Activated naive CD4-positive, alpha-beta T cell treated with anti-CD3 and anti-CD28 coated beads, Interleukin-2, amount 10 ng/mL, durations not matched to agents 7 days and 5 days (primary cell): ENCODE results near the gene NDUFS2.
"Not testable (repeated sequence)": the region's sequence is repeated elsewhere in the genome, so short reads cannot be mapped to it uniquely, and the experiment has no call there.

Experiments used
- CTCF ChIA-PET: fragments of 350-600 bp; sonication (Branson Sonifier 250); formaldehyde crosslinking; loops from one replicate; lab custom pipeline; 2021; ENCODE audit warnings: antibody characterized with exemption; lab: Charles Lee
- DNase-seq: peaks from one replicate; pipeline ENCODE4 v3.0.0-alpha.2; 2020
- H3K27ac Mint-ChIP-seq: one replicate; pipeline ENCODE4 v1.8.0; 2021; ENCODE audit warnings: mild to moderate bottlenecking, moderate library complexity, mixed read lengths
- H3K27me3 Mint-ChIP-seq: one replicate; pipeline ENCODE4 v1.8.0; 2021; ENCODE audit warnings: mild to moderate bottlenecking, mixed read lengths
- H3K36me3 Mint-ChIP-seq: one replicate; pipeline ENCODE4 v1.8.0; 2021; ENCODE audit warnings: mixed read lengths
- H3K4me1 Mint-ChIP-seq: one replicate; pipeline ENCODE4 v1.8.0; 2021; ENCODE audit warnings: mixed read lengths
- H3K4me3 Mint-ChIP-seq: one replicate; pipeline ENCODE4 v1.8.0; 2021; ENCODE audit warnings: mild to moderate bottlenecking, moderate library complexity, mixed read lengths
- H3K9me3 Mint-ChIP-seq: one replicate; pipeline ENCODE4 v1.8.0; 2021; ENCODE audit warnings: mixed read lengths

NDUFS2 gene

GRCh38 chr1:161238039-161238473 lies 35.9 kb downstream of the NDUFS2 start, which contains the start of gene NR1I3:
Gene NR1I3, minus strand, starts transcription at chr1:161238203. Its CDS starts 1,638 bp downstream, at chr1:161236565.
- Mint-ChIP-seq H3K9me3 (no peaks in the 10 kb centered on the region), H3K27me3 (peaks cover 38% of the 10 kb centered on the region), H3K27ac (no peak within 1 kb of the TSS), H3K4me3 (no peak within 1 kb of the TSS), H3K4me1 (no peaks in the 10 kb centered on the region), H3K36me3 (no peaks in the 10 kb centered on the region)
- CTCF ChIA-PET = no interaction called here
- DNase-seq = no peak

- no peak overlapping the region for H3K4me3 Mint-ChIP-seq
- H3K27ac Mint-ChIP-seq = no peak overlapping the region
- H3K9me3 Mint-ChIP-seq = no peaks in the 10 kb centered on the region
- no peaks in the 10 kb centered on the region for H3K4me1 Mint-ChIP-seq
- H3K27me3 Mint-ChIP-seq = peaks cover 26% of the 10 kb centered on the region
- CTCF ChIA-PET = interaction anchor here (1.7 kb wide), 1 partner anchor 14 kb away, joined by 4 read pairs; no protein-coding TSS in a partner anchor
- H3K36me3 Mint-ChIP-seq = no peaks in the 10 kb centered on the region
- no peak for DNase-seq
Measured at GRCh38 chr1:161241682-161242081, 39.5 kb downstream of the NDUFS2 start.

DNA sequence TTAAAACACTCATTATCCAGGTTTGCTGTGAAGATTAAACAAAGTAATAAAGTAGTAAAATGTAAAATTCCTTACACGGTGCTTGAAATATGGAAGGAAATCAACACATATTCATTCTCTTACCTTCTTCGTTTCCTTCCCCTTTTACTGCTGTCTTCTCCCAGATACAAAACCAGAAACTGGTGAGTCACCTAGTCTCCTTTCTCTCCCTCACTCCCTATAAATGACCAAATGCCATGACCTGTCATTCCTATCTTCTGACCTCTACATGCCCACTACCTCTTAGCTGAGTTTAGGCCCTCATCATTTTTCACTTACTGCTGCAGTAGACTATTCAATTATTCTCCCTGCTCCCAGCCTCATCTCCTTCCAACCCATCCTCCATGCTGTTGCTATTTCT lies 40.1 kb downstream of the NDUFS2 start:
- H3K4me3 Mint-ChIP-seq = no peak overlapping the region
- no peak overlapping the region for H3K27ac Mint-ChIP-seq
- CTCF ChIA-PET = interaction anchor here (1.7 kb wide), 1 partner anchor 14 kb away, joined by 4 read pairs; no protein-coding TSS in a partner anchor
- peaks cover 25% of the 10 kb centered on the region for H3K27me3 Mint-ChIP-seq
- no peak for DNase-seq
- no peaks in the 10 kb centered on the region for H3K36me3 Mint-ChIP-seq
- no peaks in the 10 kb centered on the region for H3K9me3 Mint-ChIP-seq
- H3K4me1 Mint-ChIP-seq = no peaks in the 10 kb centered on the region

DNA sequence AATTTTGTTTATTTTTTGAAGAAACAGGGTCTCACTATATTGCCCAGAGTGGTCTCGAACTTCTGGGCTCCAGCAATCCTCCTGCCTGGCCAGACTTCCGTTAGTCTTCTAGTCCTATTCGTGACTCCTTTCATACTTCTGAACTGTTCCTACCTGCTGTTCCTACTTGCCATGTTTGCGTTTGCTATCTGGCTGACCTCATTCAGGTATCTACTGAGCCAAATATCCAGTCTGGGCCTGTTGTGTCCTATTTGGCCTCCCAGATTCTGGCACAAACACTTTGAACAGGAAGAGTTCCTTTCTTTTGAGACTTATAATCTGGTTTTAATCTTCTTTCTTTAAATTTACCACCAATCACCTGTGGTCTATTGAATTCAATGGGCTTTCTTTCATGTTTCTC lies 42.7 kb downstream of the NDUFS2 start:
- H3K27me3 Mint-ChIP-seq = peaks cover 12% of the 10 kb centered on the region
- no peaks in the 10 kb centered on the region for H3K4me1 Mint-ChIP-seq
- CTCF ChIA-PET = no interaction called here
- no peaks in the 10 kb centered on the region for H3K36me3 Mint-ChIP-seq
- DNase-seq = no peak
- no peak overlapping the region for H3K27ac Mint-ChIP-seq
- no peak overlapping the region for H3K4me3 Mint-ChIP-seq
- H3K9me3 Mint-ChIP-seq = no peaks in the 10 kb centered on the region

DNA sequence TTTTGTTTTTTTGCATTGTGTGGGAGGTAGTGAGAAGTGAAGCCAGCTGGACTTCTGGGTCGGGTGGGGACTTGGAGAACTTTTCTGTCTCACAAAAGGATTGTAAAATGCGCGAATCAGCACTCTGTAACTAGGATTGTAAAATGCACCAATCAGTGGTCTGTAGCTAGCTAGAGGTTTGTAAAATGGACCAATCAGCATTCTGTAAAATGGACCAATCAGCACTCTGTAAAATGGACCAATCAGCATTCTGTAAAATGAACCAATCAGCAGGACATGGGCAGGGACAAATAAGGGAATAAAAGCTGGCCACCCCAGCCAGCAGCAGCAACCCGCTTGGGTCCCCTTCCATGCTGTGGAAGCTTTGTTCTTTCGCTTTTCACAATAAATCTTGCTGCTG lies 47.9 kb downstream of the NDUFS2 start:
- H3K36me3 Mint-ChIP-seq, H3K27me3 Mint-ChIP-seq: not testable (repeated sequence)
- CTCF ChIA-PET = interaction anchor here (1.9 kb wide), 1 partner anchor 41 kb away, joined by 7 read pairs; no protein-coding TSS in a partner anchor

GRCh38 chr1:161250829-161251228 lies 48.7 kb downstream of the NDUFS2 start:
- DNase-seq = no peak
- H3K27ac Mint-ChIP-seq = no peak overlapping the region
- CTCF ChIA-PET = interaction anchor here (1.9 kb wide), 1 partner anchor 41 kb away, joined by 7 read pairs; no protein-coding TSS in a partner anchor
- H3K4me3 Mint-ChIP-seq = no peak overlapping the region
- no peaks in the 10 kb centered on the region for H3K36me3 Mint-ChIP-seq
- peaks cover 9% of the 10 kb centered on the region for H3K27me3 Mint-ChIP-seq
- no peaks in the 10 kb centered on the region for H3K4me1 Mint-ChIP-seq
- no peaks in the 10 kb centered on the region for H3K9me3 Mint-ChIP-seq

More for the DNA sequence above, 47.9 kb downstream of the NDUFS2 start:
- not testable (repeated sequence) for H3K4me1 Mint-ChIP-seq, H3K9me3 Mint-ChIP-seq, H3K27ac Mint-ChIP-seq, H3K4me3 Mint-ChIP-seq, DNase-seq

DNA sequence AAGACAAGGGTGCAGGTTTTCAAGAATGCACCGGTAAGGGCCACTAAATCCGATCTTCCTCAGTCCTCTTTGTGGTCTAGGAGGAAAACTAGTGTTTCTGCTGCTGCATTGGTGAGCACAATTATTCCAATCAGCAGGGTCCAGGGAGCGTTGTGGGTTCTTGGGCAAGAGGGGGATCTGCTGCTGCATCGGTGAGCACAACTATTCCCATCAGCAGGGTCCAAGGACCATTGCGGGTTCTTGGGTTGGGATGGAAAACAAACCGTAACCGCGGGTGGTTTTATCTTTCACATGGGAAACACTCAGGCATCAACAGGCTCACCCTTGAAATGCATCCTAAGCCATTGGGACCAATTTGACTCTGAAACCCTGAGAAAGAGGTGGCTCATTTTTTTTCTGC lies 49.4 kb downstream of the NDUFS2 start:
- CTCF ChIA-PET = no interaction called here
- H3K9me3 Mint-ChIP-seq = peaks cover 4% of the 10 kb centered on the region
- H3K4me3 Mint-ChIP-seq = no peak overlapping the region
- no peak for DNase-seq
- no peaks in the 10 kb centered on the region for H3K36me3 Mint-ChIP-seq
- H3K27ac Mint-ChIP-seq = no peak overlapping the region
- no peaks in the 10 kb centered on the region for H3K4me1 Mint-ChIP-seq
- peaks cover 11% of the 10 kb centered on the region for H3K27me3 Mint-ChIP-seq

DNA sequence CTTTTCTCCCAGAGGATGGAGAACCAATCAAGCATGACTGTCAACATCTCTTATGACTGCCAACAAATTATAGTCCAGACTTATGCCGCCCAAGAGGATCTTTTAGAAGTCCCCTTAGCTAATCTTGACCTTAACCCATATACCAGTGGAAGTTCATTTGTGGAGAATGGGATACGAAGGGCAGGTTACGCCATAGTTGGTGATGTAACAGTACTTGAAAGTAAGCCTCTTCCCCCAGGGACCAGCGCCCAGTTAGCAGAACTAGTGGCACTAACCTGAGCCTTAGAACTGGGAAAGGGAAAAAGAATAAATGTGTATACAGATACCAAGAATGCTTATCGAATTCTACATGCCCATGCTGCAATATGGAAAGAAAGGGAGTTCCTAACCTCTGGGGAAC lies 53.1 kb downstream of the NDUFS2 start:
- H3K4me3 Mint-ChIP-seq, DNase-seq, H3K27ac Mint-ChIP-seq, CTCF ChIA-PET: not testable (repeated sequence)
- Mint-ChIP-seq H3K4me1 (peaks cover 18% of the 10 kb centered on the region), H3K9me3 (peaks cover 17% of the 10 kb centered on the region), H3K27me3 (peaks cover 48% of the 10 kb centered on the region), H3K36me3 (peaks cover 14% of the 10 kb centered on the region)

GRCh38 chr1:161255955-161256520 lies 53.9 kb downstream of the NDUFS2 start:
- CTCF ChIA-PET = interaction anchor here (1.5 kb wide), 1 partner anchor 35 kb away, joined by 3 read pairs; no protein-coding TSS in a partner anchor
- Mint-ChIP-seq H3K9me3 (peaks cover 17% of the 10 kb centered on the region), H3K4me1 (peaks cover 24% of the 10 kb centered on the region), H3K36me3 (peaks cover 14% of the 10 kb centered on the region), H3K27me3 (peaks cover 50% of the 10 kb centered on the region)
- not testable (repeated sequence) for H3K4me3 Mint-ChIP-seq, H3K27ac Mint-ChIP-seq, DNase-seq

DNA sequence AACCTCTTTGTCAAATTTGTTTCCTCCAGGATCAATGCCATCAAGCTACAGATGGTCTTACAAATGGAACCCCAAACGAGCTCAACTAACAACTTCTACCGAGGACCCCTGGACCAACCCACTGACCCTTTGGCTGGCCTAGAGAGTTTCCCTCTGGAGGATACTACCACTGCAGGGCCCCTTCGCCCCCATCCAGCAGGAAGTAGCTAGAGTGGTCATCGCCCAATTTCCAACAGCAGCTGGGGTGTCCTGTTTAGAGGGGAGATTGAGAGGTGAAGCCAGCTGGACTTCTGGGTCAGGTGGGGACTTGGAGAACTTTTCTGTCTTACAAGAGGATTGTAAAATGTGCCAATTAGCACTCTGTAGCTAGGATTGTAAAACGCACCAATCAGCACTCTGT lies 54.9 kb downstream of the NDUFS2 start:
- CTCF ChIA-PET = interaction anchor here (1.5 kb wide), 1 partner anchor 34 kb away, joined by 3 read pairs; no protein-coding TSS in a partner anchor
- peaks cover 60% of the 10 kb centered on the region for H3K27me3 Mint-ChIP-seq
- H3K9me3 Mint-ChIP-seq = peaks cover 17% of the 10 kb centered on the region
- peaks cover 30% of the 10 kb centered on the region for H3K4me1 Mint-ChIP-seq
- H3K36me3 Mint-ChIP-seq = peaks cover 14% of the 10 kb centered on the region
- not testable (repeated sequence) for DNase-seq, H3K27ac Mint-ChIP-seq, H3K4me3 Mint-ChIP-seq

GRCh38 chr1:161258439-161259344 lies 56.5 kb downstream of the NDUFS2 start, which contains the start of gene PCP4L1:
Gene PCP4L1, plus strand, starts transcription at chr1:161258745. Its CDS starts 230 bp downstream, at chr1:161258975.
- peak; percentile 64 for DNase-seq
- H3K27ac Mint-ChIP-seq = no peak within 1 kb of the TSS
- H3K4me3 Mint-ChIP-seq = peak within 1 kb of the TSS; percentile 42
- peaks cover 17% of the 10 kb centered on the region for H3K9me3 Mint-ChIP-seq
- CTCF ChIA-PET = interaction anchor here (0.8 to 1.5 kb wide), 4 partner anchors 19 to 125 kb away, joined by 3 to 4 read pairs (median 3); partner anchors contain the start of gene TOMM40L
- peaks cover 14% of the 10 kb centered on the region for H3K36me3 Mint-ChIP-seq
- peaks cover 68% of the 10 kb centered on the region for H3K27me3 Mint-ChIP-seq
- peaks cover 30% of the 10 kb centered on the region for H3K4me1 Mint-ChIP-seq

DNA sequence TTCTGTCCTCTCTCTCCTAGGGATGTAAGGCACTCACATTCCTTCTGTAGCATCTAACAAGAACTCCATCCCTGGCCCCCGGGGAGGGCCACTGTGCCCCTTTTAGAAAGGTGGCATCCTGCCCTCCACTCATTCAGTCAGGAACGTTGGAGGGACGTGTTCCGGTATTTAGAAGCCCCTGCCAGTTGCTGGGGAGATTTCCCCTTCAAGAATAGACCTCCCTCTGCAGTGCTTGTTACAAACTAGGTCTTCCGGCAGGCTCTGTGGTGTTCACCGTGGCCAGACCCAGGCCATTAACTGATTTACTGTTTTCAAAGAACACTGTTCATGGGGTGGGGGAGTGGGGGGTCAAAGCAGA lies 57.2 kb downstream of the NDUFS2 start:
- peaks cover 17% of the 10 kb centered on the region for H3K9me3 Mint-ChIP-seq
- peaks cover 70% of the 10 kb centered on the region for H3K27me3 Mint-ChIP-seq
- peaks cover 30% of the 10 kb centered on the region for H3K4me1 Mint-ChIP-seq
- peaks cover 14% of the 10 kb centered on the region for H3K36me3 Mint-ChIP-seq
- no peak for DNase-seq
- CTCF ChIA-PET = interaction anchor here (1.5 kb wide), 1 partner anchor 19 kb away, joined by 4 read pairs; no protein-coding TSS in a partner anchor
- no peak overlapping the region for H3K27ac Mint-ChIP-seq
- H3K4me3 Mint-ChIP-seq = peak overlapping the region; percentile 42

DNA sequence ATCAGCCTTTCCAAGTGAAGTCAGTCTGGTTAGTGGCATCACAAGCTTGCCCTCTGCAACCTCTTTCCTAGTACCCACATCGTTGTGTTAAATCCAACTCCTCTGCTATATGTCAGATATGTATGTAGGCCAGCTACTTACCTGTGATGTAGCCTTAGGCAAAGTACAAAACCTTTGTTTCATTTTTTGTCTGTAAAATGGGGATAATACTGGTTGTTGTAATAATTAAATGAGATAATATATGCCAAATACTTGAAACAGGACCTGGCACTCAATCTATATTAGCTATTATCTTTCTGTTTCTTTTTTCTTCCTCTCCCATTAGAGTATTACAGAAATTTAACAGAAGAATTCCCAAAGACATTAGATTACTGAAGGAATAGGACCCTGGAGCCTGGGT lies 57.6 kb downstream of the NDUFS2 start:
- peaks cover 70% of the 10 kb centered on the region for H3K27me3 Mint-ChIP-seq
- DNase-seq = no peak
- H3K4me3 Mint-ChIP-seq = peak overlapping the region; percentile 42
- H3K36me3 Mint-ChIP-seq = peaks cover 14% of the 10 kb centered on the region
- CTCF ChIA-PET = no interaction called here
- H3K9me3 Mint-ChIP-seq = peaks cover 17% of the 10 kb centered on the region
- H3K4me1 Mint-ChIP-seq = peaks cover 30% of the 10 kb centered on the region
- H3K27ac Mint-ChIP-seq = no peak overlapping the region
